CD1c-positive myeloid dendritic cell (primary cell): ENCODE measurements around the gene RAF1.
"Not testable (repeated sequence)": the region's sequence is repeated elsewhere in the genome, so short reads cannot be mapped to it uniquely, and the experiment has no call there.

ENCODE experiments used
- DNase-seq: peaks from one replicate; pipeline ENCODE4 v3.0.0-alpha.2; 2016; ENCODE audit errors: extremely low spot score

RAF1 gene

DNA sequence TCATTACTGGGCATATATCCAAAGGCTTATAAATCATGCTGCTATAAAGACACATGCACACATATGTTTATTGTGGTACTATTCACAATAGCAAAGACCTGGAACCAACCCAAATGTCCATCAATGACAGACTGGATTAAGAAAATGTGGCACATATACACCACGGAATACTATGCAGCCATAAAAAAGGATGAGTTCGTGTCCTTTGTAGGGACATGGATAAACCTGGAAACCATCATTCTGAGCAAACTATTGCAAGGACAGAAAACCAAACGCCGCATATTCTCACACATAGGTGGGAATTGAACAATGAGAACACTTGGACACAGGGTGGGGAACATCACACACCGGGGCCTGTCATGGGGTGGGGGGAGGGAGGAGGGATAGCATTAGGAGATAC is 23.1 kb downstream of the RAF1 start:
- DNase-seq, result not testable (repeated sequence)

GRCh38 chr3:12638105-12638504 is 25.8 kb downstream of the RAF1 start:
- DNase-seq, result no peak

DNA sequence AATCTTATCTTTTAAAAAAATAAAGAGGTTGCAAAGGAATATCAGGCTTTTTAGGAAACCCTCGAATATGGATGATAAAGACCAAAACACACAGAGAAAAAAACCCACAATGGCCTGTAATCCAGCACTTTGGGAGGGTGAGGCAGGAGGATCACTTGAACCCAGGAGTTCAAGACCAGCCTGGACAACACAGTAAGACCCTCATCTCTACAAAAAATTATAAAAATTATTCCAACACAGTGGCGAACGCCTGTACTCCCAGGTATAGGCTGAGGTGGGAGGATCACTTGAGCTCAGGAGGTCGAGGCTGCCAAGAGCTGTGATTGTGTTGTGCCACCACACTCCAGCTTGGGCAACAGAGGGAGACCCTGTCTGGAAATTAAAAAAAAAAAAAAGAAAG is 30.8 kb downstream of the RAF1 start:
- DNase-seq, result no peak

DNA sequence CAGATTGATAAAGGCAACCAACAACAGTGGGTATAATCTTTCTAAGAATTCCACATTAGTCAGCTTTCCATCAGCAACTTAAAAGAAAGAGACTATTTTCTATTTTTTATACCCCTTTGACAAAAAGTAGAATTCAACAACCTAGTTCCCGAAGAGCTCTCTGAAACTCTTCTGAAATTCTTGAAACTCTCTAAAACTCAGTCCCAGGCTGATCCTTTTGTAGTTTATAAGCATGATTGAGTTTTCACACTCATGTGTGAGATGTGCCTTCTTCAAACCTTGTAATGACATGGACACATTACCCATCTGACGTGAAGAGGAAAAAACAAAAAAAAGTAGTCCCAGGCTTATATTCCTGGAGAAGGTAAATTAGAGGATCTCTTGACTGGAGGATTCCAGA is 31.4 kb downstream of the RAF1 start:
- no peak for DNase-seq

GRCh38 chr3:12630843-12631242 is 33.1 kb downstream of the RAF1 start:
- DNase-seq, result not testable (repeated sequence)

GRCh38 chr3:12630292-12630691 is 33.6 kb downstream of the RAF1 start:
- DNase-seq, result no peak

GRCh38 chr3:12629560-12629959 is 34.4 kb downstream of the RAF1 start:
- DNase-seq, result no peak

- DNase-seq, result no peak
Observed at GRCh38 chr3:12628813-12629212, 35.1 kb downstream of the RAF1 start.

- no peak for DNase-seq
Observed at GRCh38 chr3:12627370-12627769, 36.5 kb downstream of the RAF1 start.

DNA sequence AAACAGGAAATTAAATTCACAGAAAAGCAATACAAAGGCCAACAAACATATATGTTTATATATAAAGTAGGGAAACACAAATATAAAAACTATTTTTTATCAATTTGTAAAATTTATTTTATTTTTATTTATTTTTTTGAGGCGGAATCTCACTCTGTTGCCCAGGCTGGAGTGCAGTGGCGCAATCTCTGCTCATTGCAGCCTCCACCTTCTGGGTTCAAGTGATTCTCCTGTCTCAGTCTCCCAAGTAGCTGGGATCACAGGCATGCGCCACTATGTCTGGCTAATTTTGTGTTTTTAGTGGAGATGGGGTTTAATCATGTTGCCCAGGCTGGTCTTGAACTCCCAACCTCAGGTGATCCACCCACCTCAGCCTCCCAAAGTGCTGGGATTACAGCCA is 39.0 kb downstream of the RAF1 start:
- not testable (repeated sequence) for DNase-seq

GRCh38 chr3:12624056-12624455 is 39.9 kb downstream of the RAF1 start:
- DNase-seq, result no peak

DNA sequence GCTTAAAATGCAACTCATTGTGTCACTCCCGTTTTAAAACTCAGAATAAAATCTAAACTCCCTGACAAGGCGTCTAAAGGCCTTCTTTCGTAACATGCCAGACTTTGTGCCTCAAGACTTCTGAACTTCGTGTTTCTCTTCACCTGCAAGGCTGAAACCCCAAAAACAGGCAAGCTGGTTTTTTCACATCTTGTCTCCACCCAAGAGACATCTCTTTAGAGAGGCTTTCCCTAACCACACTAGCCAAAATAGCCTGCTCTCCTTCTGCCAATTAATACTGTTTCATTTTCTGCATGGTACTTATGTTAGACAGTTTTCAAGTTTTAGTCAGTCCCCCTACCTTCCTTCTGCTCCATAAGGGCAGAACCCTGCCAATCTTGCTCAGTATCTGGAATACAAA is 41.6 kb downstream of the RAF1 start:
- DNase-seq, result no peak

DNA sequence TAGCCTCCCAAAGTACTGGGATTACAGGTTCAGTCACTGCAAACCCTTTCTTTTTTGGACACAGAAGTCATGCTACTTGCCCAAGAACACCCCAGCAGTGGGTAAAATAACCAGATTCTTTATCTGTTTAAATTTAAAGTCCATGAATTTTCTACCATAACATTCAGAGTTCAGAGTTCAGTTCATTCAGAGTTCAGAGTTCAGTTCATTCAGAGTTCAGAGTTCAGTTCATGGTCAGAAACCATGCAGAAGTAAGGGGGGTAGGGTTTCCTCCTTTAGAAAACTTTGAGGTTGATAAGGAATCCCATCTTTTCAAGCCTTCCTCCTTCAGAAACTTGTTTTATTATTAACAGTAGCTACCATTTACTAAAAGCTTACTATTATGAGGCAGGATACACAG is 43.2 kb downstream of the RAF1 start:
- no peak for DNase-seq

DNA sequence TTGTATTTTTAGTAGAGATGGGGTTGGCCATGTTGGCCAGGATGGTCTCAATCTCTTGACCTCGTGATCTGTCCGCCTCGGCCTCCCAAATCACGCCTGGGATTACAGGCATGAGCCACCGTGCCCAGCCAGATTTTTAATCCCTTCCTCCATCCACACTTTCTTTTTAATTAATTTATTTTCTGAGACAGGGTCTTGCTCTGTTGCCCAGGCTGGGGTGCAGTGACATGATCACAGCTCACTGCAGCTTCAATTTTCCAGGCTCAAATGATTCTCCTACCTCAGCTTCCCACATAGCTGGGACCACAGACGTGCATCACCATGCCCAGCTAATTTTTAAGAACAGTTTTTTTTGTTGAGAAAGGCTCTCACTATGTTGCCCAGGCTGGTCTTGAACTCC is 43.6 kb downstream of the RAF1 start:
- DNase-seq, result no peak

DNA sequence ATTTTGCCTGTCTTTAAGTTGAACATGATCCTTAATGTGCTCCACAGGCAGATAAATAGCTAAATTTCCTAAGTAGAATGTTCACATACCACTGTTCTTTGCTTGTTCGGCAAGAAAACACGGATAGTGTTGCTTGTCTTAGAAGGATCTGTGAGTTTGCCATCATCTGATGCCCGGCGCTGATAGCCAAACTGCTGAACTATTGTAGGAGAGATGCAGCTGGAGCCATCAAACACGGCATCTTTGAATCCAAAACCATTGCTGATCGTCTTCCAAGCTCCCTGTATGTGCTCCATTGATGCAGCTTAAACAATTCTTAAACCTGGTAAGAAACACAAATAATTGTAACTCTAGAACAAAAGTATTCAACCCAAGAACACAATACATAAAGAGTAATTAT is 45.5 kb downstream of the RAF1 start:
- DNase-seq, result no peak

DNA sequence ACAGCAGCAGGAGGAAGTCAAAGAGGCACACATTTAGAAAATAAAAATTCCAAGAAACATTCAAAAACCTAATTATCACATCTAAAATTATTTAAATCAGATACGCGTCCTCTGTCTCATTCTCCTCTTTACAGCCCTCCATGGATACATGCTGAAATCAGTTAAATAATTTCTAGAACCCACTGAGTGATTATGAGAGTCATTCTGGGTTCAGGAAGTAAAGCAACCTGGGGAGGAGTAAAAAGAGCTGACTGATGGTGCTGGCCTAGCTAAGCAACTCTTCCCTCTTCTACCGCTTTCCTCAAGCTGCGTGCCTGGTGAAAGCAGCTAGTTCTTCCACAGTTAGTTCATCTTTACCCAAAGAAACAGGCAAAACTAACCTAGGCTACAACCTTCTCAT is 48.7 kb downstream of the RAF1 start:
- DNase-seq, result no peak

DNA sequence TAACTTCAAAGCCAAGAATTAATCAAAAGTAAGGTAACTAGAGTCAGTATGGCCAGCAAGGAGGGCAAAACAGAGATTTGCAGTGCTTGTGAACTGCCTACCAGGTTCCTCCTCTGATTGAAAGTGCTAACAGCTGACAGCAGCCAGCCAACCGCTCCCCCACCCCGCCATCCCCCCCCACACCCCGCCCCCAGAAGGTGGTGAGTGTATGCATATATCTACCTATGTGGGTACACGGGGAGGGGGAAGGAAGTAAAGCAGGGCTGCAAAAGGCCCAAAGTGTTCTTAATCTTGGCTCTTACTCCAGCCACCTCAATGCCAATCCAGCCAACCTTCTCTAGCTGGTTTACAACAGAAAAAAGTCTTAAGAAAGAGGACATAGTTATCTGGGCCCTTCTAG is 50.7 kb downstream of the RAF1 start:
- DNase-seq, result no peak

- no peak for DNase-seq
Observed at GRCh38 chr3:12612514-12613226, 51.2 kb downstream of the RAF1 start.

DNA sequence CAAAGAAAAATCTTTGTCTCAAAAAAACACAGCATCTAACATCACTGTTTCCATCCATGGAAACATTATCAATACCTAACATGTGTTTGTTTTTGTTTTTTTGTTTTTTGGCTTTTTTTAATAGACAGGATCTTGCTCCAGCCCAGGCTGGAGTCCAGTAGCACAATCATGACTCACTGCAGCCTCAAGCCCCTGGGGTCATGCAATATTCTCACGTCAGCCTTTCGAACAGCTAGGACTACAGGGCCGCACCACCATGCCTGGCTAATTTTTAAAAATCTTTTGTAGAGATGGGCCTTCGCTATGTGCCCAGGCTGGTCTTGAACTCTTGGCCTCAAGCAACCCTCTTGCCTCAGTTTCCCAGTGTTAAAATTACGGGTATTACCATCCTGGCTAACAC is 52.8 kb downstream of the RAF1 start:
- no peak for DNase-seq

DNA sequence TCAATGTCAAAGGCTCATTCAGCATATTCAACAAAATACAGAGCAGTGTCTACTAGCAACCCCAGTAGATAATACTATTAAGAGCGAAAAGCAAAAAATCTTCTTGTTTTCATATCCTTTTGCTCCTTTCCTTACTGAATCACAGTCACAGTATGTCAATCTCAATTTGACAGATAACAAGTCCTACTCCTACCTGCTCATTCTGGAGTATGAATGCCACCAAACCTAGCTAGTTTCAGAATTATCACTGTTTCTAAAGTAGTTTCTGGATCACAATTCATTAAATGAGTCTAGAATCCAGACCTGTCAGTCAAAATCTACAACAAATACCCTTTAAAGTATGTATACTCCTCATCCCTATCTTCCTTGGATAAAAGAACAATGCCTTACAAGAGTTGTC is 55.5 kb downstream of the RAF1 start:
- no peak for DNase-seq

DNA sequence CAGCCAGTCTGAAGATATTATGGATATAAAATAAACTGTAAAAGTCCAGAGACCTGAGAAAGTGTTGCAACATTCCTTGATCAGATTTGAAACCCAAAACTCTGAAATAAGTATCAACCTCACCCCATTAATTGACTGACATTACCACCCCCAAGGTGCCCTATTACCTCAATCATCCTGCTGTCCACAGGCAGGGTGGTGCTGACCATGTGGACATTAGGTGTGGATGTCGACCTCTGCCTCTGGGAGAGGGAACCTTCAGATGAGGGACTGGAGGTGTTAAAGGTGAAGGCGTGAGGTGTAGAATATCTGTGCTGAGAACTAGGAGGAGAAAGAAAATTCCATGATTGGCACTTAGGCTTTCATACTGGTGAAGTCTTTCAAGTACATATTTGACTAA is 59.9 kb downstream of the RAF1 start:
- no peak for DNase-seq

GRCh38 chr3:12601072-12601471 is 62.8 kb downstream of the RAF1 start:
- no peak for DNase-seq

DNA sequence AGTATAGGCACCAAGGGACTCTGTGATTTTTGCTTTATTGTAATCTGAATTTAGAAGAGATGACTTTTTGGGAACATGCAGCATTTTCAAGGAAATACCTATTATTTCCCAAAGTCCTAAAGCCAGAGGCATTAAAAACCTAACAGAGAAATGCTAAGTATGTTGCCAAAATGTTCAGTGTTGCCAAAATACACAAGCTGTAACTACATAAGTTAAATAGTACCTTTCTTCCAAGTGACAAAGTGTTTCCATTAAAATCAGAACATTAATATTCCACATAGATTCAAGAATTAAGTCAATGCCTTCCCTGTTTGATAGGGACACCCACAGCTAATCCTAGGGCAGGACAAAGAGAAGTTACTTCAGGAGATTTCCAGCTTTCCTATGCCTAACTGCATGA is 65.0 kb downstream of the RAF1 start:
- DNase-seq, result no peak

DNA sequence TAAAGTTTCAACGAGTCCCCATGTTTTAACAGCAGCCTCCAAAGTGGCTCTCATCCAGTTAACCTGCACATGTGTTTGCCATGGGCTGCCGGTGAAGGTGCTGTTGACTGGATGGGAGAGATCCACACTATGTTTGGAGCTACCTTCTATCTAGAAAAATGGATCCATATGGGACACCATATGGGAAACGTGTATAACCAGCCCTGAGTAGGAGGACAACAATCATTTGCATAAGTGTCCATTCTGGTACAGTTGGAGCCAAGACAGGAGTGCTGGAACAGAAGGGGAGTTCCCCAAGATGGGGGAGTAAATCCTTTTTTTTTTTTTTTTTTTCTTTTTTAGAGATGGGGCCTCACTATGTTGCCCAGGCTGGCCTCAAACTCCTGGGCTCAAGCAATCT is 70.4 kb downstream of the RAF1 start:
- no peak for DNase-seq
